ENCODE measurements around the gene MPDU1. TPM values are rescaled to one million over a fixed set of nuclear protein-coding genes. Genes with fewer than 3 reads are reported as not detected.
"Not testable (repeated sequence)": the region's sequence is repeated elsewhere in the genome, so short reads cannot be mapped to it uniquely, and the experiment has no call there.

Gene MPDU1
- total and polyA plus RNA-seq, 4 donors, result 42.3 to 99.5 (median 84.8) TPM

DNA sequence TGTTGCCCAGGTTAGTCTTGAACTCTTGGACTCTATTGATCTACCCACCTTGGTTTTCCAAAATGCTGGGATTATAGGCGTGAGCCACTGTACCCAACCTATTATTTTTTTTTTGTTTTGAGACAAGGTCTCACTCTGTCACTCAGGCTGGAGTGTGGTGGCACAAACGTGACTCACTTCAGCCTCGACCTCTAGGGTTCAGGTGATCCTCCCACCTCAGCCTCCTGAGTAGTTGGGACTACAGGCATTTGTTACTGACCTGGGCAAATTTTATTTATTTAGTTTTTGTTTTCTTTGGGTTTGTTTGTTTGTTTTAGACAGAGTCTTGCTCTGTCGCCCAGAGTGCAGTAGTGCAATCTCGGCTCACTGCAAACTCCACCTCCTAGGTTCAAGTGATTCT lies 40.0 kb downstream of the MPDU1 start:
- H3K27ac ChIP-seq (ENCODE audit: low read depth in 1 of 2, low read length in 1 of 2), result no peak overlapping the region
- 86 to 90% methylated on average over 5 of the region's 5 CpGs for WGBS, 2 donors
- peaks cover 0 to 4% (median 2%) of the 10 kb centered on the region in 4 donors for H3K36me3 ChIP-seq (ENCODE audit: control insufficient read depth in 4 of 4, insufficient read depth in 4 of 4, low read length in 4 of 4)
- TF ChIP-seq CTCF (IDR thresholded peaks at IDR 0.05; ENCODE audit: control extremely low read depth, extremely low read depth), result no peak
- H3K9me3 ChIP-seq (ENCODE audit: control insufficient read depth in 4 of 4, insufficient read depth in 3 of 4, low read length in 3 of 4), result no peaks in the 10 kb centered on the region
- H3K27me3 ChIP-seq (ENCODE audit: control insufficient read depth in 3 of 3, insufficient read depth in 3 of 3, low read length in 2 of 3), result no peaks in the 10 kb centered on the region
- no peak overlapping the region for H3K9ac ChIP-seq (ENCODE audit: insufficient read depth in 1 of 2, low read length in 2 of 2)
- H3K4me1 ChIP-seq (ENCODE audit: control insufficient read depth in 5 of 5, insufficient read depth in 5 of 5, low read length in 5 of 5), result peaks cover 0 to 16% (median 0%) of the 10 kb centered on the region in 5 donors
- DNase-seq (no peak), ATAC-seq (ENCODE audit: insufficient read depth, low FRiP score) (no peak)
- no peak overlapping the region for H3K4me3 ChIP-seq

- not testable (repeated sequence) for H3K9me3 ChIP-seq (ENCODE audit: control insufficient read depth in 4 of 4, insufficient read depth in 3 of 4, low read length in 3 of 4); H3K27ac ChIP-seq (ENCODE audit: low read depth in 1 of 2, low read length in 1 of 2); DNase-seq; H3K9ac ChIP-seq (ENCODE audit: insufficient read depth in 1 of 2, low read length in 2 of 2); ATAC-seq (ENCODE audit: insufficient read depth, low FRiP score); H3K27me3 ChIP-seq (ENCODE audit: control insufficient read depth in 3 of 3, insufficient read depth in 3 of 3, low read length in 2 of 3); H3K4me3 ChIP-seq; H3K36me3 ChIP-seq (ENCODE audit: control insufficient read depth in 4 of 4, insufficient read depth in 4 of 4, low read length in 4 of 4)
- peaks cover 0 to 16% (median 0%) of the 10 kb centered on the region in 5 donors for H3K4me1 ChIP-seq (ENCODE audit: control insufficient read depth in 5 of 5, insufficient read depth in 5 of 5, low read length in 5 of 5)
- 96 to 98% methylated on average over 16 of the region's 16 CpGs for WGBS, 2 donors
Measured at GRCh38 chr17:7625749-7626148, 42.1 kb downstream of the MPDU1 start.

DNA sequence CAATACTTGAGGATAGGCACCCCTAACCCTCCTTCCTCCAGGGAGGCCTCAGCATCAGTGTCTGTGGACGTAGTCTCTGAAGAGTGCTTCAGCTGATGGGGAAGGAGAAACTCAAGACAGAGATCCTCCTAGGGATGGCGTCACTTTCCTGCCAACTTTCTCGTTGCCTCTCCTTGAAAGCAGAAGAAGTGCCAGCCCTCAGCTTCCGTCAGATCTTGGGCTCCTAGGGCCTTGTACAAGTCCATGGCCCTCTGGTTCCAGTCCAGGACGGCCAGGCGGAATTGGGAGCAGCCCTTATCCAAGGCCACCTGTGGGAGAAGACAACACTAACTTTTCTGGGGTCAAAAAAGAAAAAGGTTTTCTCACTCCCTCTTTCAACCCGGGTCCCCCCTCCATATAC lies 42.7 kb downstream of the MPDU1 start:
- H3K4me1 ChIP-seq (ENCODE audit: control insufficient read depth in 5 of 5, insufficient read depth in 5 of 5, low read length in 5 of 5), result peaks cover 0 to 18% (median 0%) of the 10 kb centered on the region in 5 donors
- ATAC-seq (ENCODE audit: insufficient read depth, low FRiP score), result no peak
- WGBS, 2 donors, result 47 to 65% methylated on average over 7 of the region's 7 CpGs
- no peak for TF ChIP-seq CTCF (IDR thresholded peaks at IDR 0.05; ENCODE audit: control extremely low read depth, extremely low read depth)
- peak overlapping the region in 1 of 2 donors; percentile 88 for H3K9ac ChIP-seq (ENCODE audit: insufficient read depth in 1 of 2, low read length in 2 of 2)
- no peak overlapping the region for H3K4me3 ChIP-seq
- H3K27ac ChIP-seq (ENCODE audit: low read depth in 1 of 2, low read length in 1 of 2), result peak overlapping the region in 1 of 2 donors; percentile 13
- peaks cover 0 to 4% (median 2%) of the 10 kb centered on the region in 4 donors for H3K36me3 ChIP-seq (ENCODE audit: control insufficient read depth in 4 of 4, insufficient read depth in 4 of 4, low read length in 4 of 4)
- no peaks in the 10 kb centered on the region for H3K9me3 ChIP-seq (ENCODE audit: control insufficient read depth in 4 of 4, insufficient read depth in 3 of 4, low read length in 3 of 4)
- DNase-seq, result no peak
- H3K27me3 ChIP-seq (ENCODE audit: control insufficient read depth in 3 of 3, insufficient read depth in 3 of 3, low read length in 2 of 3), result no peaks in the 10 kb centered on the region

- DNase-seq, result no peak
- TF ChIP-seq CTCF (IDR thresholded peaks at IDR 0.05; ENCODE audit: control extremely low read depth, extremely low read depth), result no peak
- H3K9ac ChIP-seq (ENCODE audit: insufficient read depth in 1 of 2, low read length in 2 of 2), result peak overlapping the region; percentile 88 to 96
- peak overlapping the region; percentile 60 for H3K4me3 ChIP-seq
- peak overlapping the region; percentile 93 to 95 for H3K27ac ChIP-seq (ENCODE audit: low read depth in 1 of 2, low read length in 1 of 2)
- H3K27me3 ChIP-seq (ENCODE audit: control insufficient read depth in 3 of 3, insufficient read depth in 3 of 3, low read length in 2 of 3), result no peaks in the 10 kb centered on the region
- H3K36me3 ChIP-seq (ENCODE audit: control insufficient read depth in 4 of 4, insufficient read depth in 4 of 4, low read length in 4 of 4), result peaks cover 0 to 4% (median 2%) of the 10 kb centered on the region in 4 donors
- no peaks in the 10 kb centered on the region for H3K9me3 ChIP-seq (ENCODE audit: control insufficient read depth in 4 of 4, insufficient read depth in 3 of 4, low read length in 3 of 4)
- H3K4me1 ChIP-seq (ENCODE audit: control insufficient read depth in 5 of 5, insufficient read depth in 5 of 5, low read length in 5 of 5), result peaks cover 0 to 23% (median 0%) of the 10 kb centered on the region in 5 donors
- WGBS, 2 donors, result 31 to 34% methylated on average over 6 of the region's 6 CpGs
- ATAC-seq (ENCODE audit: insufficient read depth, low FRiP score), result no peak
Measured at GRCh38 chr17:7626956-7627249, 43.3 kb downstream of the MPDU1 start.

All from lung (tissue), 12 donors.